Stomach smooth muscle (tissue), 2 donors: Measurements from ENCODE around the gene ISLR.

ENCODE experiments used
- H3K27ac ChIP-seq: one replicate; pipeline ENCODE4 v1.7.0; 2013; ENCODE audit warnings: mild to moderate bottlenecking, low read length, inconsistent platforms
- H3K27me3 ChIP-seq, 2 donors: one replicate each; pipeline ENCODE4 v1.7.0; 2013; ENCODE audit warnings: low read length in 2 of 2; ENCODE audit not compliant: insufficient read depth in 2 of 2, control insufficient read depth in 1 of 2
- H3K36me3 ChIP-seq, 2 donors: one replicate each; pipeline ENCODE4 v1.7.0; 2013; ENCODE audit warnings: low read length in 2 of 2; ENCODE audit not compliant: control insufficient read depth in 2 of 2, insufficient read depth in 2 of 2
- H3K4me1 ChIP-seq: one replicate; pipeline ENCODE4 v1.7.0; 2013; ENCODE audit warnings: low read length; ENCODE audit not compliant: control insufficient read depth, insufficient read depth
- H3K4me3 ChIP-seq, 2 donors: one replicate each; pipeline ENCODE4 v1.7.0; 2013; ENCODE audit warnings: low read length in 2 of 2
- H3K9ac ChIP-seq, 2 donors: one replicate each; pipeline ENCODE4 v1.7.0; 2013; ENCODE audit warnings: low read length in 2 of 2, mild to moderate bottlenecking in 1 of 2
- H3K9me3 ChIP-seq, 2 donors: one replicate each; pipeline ENCODE4 v1.7.0; 2013; ENCODE audit warnings: low read length in 2 of 2; ENCODE audit not compliant: control insufficient read depth in 2 of 2
- donor health status: healthy.
- donor health status: Pancreatic carcinoma.

The ISLR gene

DNA sequence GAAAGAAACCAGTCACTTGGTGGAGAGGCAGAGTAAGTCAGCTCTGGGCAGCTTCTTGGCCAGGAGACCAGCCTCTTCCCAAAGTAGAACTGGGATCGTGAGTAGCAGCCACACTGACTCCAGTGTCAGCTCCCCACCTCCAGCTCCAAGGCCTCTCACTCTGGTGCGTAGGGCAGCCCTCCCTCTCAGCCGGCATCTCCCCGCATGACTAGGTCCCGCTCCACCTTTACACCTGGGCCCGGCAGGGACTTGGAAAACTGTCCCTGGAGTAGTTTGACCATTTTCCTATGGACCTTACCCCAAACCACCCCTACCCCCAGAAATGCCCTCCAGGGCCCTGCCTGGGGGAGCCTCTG lies 25.8 kb downstream of the ISLR start:
- no peak overlapping the region for H3K27ac ChIP-seq
- H3K4me3 ChIP-seq = no peak overlapping the region

DNA sequence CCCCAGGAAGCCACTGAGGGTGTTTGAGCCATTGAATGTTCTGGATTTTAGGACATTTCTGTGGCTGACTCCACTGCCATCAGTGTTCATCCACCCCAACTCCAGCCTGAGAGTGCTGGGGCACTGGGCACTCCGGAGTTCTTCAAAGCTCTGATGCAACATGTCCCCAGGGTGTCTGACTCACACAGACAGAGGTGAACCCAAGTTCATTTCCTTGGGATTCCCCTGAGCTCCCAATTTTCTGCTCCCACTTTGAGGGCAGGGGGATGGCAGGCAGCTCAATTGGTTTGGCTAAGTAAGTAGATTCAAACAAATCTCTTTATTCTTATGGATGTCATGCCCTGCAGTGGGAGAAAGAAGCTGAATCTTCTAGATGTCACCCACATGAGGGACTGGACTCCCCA lies 26.9 kb downstream of the ISLR start:
- no peak overlapping the region for H3K9ac ChIP-seq
- no peak overlapping the region for H3K27ac ChIP-seq
- H3K4me1 ChIP-seq = peaks cover 23% of the 10 kb centered on the region
- H3K36me3 ChIP-seq = no peaks in the 10 kb centered on the region
- H3K27me3 ChIP-seq = no peaks in the 10 kb centered on the region
- no peaks in the 10 kb centered on the region for H3K9me3 ChIP-seq
- H3K4me3 ChIP-seq = no peak overlapping the region

More for the DNA sequence above, 25.8 kb downstream of the ISLR start:
- no peak overlapping the region for H3K9ac ChIP-seq
- H3K9me3 ChIP-seq = no peaks in the 10 kb centered on the region
- no peaks in the 10 kb centered on the region for H3K36me3 ChIP-seq
- peaks cover 23% of the 10 kb centered on the region for H3K4me1 ChIP-seq
- H3K27me3 ChIP-seq = no peaks in the 10 kb centered on the region

DNA sequence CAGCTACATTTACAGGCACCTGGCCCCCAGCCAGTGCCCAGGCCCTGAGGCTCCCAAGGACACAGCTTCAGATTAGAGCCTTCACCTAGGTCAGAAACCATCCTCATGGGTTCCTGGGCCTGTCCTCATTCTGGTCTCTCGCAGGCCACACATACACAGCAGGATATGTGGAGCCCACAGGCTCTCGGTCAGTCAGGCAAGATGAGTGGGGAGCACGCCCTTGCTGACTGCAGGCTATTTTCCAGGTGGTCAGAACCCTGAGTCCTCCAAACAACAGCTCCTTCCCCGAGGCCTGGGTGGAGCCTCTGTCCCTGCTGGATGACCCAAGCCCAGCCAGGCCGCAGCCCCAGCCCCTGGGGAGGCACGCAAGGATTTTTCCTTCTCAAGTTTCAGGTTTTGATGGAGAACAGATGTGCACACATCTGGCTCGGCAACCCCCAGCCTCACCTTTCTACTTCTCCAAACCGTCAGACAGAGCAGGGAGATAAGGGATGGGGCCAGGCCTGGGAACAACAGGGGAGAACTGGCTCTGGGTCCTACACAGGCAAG lies 27.4 kb downstream of the ISLR start:
- Histone ChIP-seq H3K27ac (no peak overlapping the region), H3K9me3 (no peaks in the 10 kb centered on the region), H3K27me3 (no peaks in the 10 kb centered on the region), H3K36me3 (no peaks in the 10 kb centered on the region), H3K4me1 (peaks cover 22% of the 10 kb centered on the region), H3K4me3 (no peak overlapping the region), H3K9ac (no peak overlapping the region)

DNA sequence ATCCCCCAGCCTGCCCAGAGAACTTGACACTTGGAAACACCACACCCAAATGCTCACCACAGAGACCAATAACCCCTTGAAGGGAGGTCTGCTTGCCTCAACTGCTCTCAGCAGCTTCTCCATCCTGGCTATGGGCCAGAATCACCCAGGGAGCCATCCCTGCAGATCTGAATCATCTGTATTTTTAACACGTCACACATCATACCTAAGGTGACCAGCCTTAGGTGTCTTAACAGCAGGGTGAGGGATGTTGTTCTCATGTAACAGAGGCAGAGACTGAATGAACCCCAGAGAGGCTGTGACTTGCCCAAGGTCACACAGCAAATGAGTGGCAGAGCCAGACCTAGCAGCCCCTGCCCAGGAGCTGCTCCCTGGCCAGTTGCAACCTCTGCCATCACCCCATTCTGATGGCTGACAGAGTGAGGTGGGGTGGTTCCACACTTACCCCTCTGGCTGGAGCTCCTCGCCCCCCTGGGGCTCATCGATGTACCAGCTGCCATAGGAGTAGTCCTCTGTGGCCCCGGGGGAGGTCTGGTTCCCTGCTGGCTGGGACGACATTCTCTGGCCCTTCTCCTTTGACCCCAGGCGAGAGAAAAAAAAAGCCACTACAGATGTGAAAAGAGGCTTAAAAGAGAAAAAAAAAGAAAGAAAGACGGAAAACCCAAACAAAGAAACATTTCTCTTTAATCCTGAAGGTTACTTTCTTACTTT lies 28.4 kb downstream of the ISLR start:
- Histone ChIP-seq H3K4me1 (peaks cover 16% of the 10 kb centered on the region), H3K27ac (no peak overlapping the region), H3K36me3 (no peaks in the 10 kb centered on the region), H3K4me3 (no peak overlapping the region), H3K9me3 (no peaks in the 10 kb centered on the region), H3K27me3 (no peaks in the 10 kb centered on the region), H3K9ac (no peak overlapping the region)

DNA sequence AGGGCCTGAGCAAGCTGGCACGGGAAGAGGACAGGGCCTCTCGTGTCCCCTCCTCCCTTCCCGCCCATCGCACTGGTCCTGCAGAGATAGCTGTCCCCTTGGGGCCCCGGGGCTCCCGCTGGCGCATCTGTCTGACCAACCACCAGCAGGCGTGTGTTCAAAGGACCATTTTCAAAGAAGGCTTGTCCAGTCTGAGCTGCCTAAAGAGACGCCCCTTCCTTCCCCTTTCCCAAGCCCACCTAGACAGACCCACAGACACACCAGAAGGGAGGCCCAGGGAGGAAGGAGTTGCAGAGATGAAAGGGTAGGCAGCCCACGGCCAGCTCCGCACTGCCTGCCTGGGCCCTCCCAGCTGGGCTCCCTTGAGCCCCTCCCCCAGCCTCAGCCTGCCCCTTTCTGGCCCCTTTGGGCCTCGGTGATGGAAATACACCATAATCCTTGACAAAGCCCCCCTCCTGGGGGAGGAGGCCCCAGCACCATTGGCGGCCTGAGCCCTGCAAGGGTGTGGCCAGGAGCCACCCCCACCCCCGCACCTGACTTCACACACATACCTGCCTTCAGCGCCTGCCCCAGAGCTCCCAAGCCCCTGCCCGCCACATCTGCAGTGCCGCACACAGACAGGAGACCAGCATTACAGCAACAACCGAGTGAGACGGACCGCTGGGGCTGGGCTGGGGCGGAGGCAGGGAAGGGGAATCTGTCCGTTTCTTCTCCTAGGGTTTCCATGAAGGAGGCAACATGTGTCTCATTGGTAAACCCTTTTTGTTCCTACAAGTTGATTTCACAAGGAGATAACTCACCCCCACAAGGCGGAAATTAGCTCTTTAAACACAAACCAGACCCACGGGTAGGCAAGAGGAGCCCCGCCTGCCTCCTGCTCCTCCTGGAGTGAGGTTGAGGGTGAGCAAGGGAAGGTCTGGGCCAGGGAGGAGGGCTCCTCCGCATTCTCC lies 29.2 kb downstream of the ISLR start, which contains the start of gene STRA6:
Gene STRA6, minus strand, starts transcription at position 336 of the 950 bp plus-strand sequence. CDS start 520 bp downstream, outside the sequence.
- Histone ChIP-seq H3K4me3 (no peak within 1 kb of the TSS), H3K36me3 (no peaks in the 10 kb centered on the region), H3K9ac (no peak within 1 kb of the TSS), H3K27me3 (no peaks in the 10 kb centered on the region), H3K4me1 (peaks cover 17% of the 10 kb centered on the region), H3K9me3 (no peaks in the 10 kb centered on the region), H3K27ac (no peak within 1 kb of the TSS)

DNA sequence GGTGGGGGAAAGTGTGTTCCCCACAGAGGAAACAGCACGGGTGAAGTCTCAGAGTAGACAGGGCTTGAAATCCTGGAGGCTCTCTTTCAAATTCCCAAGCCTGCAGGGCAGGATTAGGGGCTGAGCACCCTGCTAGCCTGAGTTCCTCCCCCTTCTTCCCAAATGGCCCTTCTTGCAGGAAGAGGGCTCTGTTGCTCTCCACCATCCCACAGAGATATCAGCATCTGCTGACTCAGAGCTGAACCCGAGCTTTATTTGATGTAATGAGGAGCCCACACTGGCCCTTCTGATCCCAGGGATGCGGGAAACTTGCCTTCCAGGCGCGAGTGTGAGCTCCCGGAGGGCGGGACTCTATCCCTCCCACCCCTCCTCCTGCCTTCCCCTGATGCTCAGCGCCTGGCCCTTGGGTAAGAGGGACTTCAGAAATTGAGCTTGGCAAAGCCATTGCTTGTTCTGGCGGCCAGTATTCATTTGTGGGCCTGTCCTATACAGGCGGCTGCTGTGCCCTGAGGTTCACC lies 30.5 kb downstream of the ISLR start:
- H3K9me3 ChIP-seq = no peaks in the 10 kb centered on the region
- no peak overlapping the region for H3K9ac ChIP-seq
- no peaks in the 10 kb centered on the region for H3K27me3 ChIP-seq
- peaks cover 17% of the 10 kb centered on the region for H3K4me1 ChIP-seq
- H3K4me3 ChIP-seq = no peak overlapping the region
- no peaks in the 10 kb centered on the region for H3K36me3 ChIP-seq
- no peak overlapping the region for H3K27ac ChIP-seq

DNA sequence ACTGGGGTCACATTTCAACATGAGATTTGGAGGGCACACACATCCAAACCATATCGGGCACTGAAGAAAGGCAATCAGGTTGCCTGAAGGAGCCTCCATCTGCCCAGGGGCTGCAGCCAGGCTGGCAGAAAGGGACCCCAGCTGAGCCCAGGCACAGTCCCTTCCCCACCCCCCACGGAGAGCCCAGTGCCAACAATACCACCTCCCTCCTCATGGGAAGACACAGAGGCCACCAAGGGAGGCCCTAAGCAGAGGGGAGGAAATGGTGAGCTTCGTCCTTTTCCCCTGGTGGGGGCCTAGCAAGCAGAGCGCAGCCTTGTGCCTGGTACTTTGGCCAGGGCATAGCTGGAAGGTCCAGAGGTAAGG lies 32.1 kb downstream of the ISLR start:
- Histone ChIP-seq H3K27ac (no peak overlapping the region), H3K9me3 (no peaks in the 10 kb centered on the region), H3K4me3 (no peak overlapping the region), H3K36me3 (no peaks in the 10 kb centered on the region), H3K4me1 (peaks cover 13% of the 10 kb centered on the region), H3K9ac (no peak overlapping the region), H3K27me3 (no peaks in the 10 kb centered on the region)

- no peaks in the 10 kb centered on the region for H3K27me3 ChIP-seq
- peaks cover 0 to 3% of the 10 kb centered on the region in 2 donors for H3K9me3 ChIP-seq
- H3K4me3 ChIP-seq = no peak overlapping the region
- no peak overlapping the region for H3K27ac ChIP-seq
- no peak overlapping the region for H3K9ac ChIP-seq
- no peaks in the 10 kb centered on the region for H3K36me3 ChIP-seq
- peaks cover 6% of the 10 kb centered on the region for H3K4me1 ChIP-seq
These were observed 33.3 kb downstream of the ISLR start for GRCh38 chr15:74206801-74207281.

- H3K9ac ChIP-seq = no peak overlapping the region
These were observed 34.3 kb downstream of the ISLR start for GRCh38 chr15:74207652-74208440.

DNA sequence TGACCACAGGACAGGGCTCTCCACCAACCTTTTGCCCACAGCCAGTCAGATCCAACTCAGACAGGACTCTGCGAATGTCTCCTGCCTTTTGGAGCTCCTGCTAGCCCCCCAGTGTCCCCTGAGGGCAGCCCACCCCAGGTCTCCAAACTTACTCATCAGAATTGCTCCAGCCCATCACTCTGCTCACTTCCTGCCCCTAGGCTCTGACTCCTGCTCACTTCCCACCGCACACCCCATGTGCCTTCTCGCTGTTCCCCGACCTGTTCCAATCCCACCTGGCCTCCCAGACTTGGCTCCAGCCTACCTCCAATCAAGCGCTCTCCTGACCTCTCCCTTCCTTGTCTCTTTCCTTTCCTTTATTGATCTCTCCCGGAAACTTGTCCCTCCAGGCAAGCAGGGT lies 35.0 kb downstream of the ISLR start:
- H3K27me3 ChIP-seq = no peaks in the 10 kb centered on the region
- peaks cover 3% of the 10 kb centered on the region for H3K4me1 ChIP-seq
- H3K9me3 ChIP-seq = peaks cover 0 to 3% of the 10 kb centered on the region in 2 donors
- no peak overlapping the region for H3K27ac ChIP-seq
- H3K36me3 ChIP-seq = no peaks in the 10 kb centered on the region
- no peak overlapping the region for H3K4me3 ChIP-seq
- H3K9ac ChIP-seq = no peak overlapping the region

More at GRCh38 chr15:74207652-74208440, 34.3 kb downstream of the ISLR start:
- Histone ChIP-seq H3K27ac (no peak overlapping the region), H3K9me3 (peaks cover 0 to 3% of the 10 kb centered on the region in 2 donors), H3K27me3 (no peaks in the 10 kb centered on the region), H3K36me3 (no peaks in the 10 kb centered on the region), H3K4me1 (peaks cover 3% of the 10 kb centered on the region), H3K4me3 (no peak overlapping the region)
